Activated CD8-positive, alpha-beta T cell treated with anti-CD3 and anti-CD28 coated beads for 36 hours (primary cell): ENCODE data around the gene OPA1. TPM values are rescaled to one million over a fixed set of nuclear protein-coding genes. Genes with fewer than 3 reads are reported as not detected.

Experiments
- ATAC-seq: fragments of 200-7000 bp; cut with Tn5 transposase; one replicate; pipeline ENCODE4 v1.10.0; 2021; ENCODE audit warnings: mild to moderate bottlenecking, moderate library complexity
- CTCF ChIA-PET: fragments of 350-600 bp; sonication (Branson Sonifier 250); formaldehyde crosslinking; loops from one replicate; lab custom pipeline; 2021; ENCODE audit warnings: antibody characterized with exemption; lab: Charles Lee
- POLR2A ChIA-PET: fragments of 350-600 bp; sonication (Branson Sonifier 250); formaldehyde crosslinking; loops from one replicate; lab custom pipeline; 2021; ENCODE audit warnings: antibody characterized with exemption; lab: Charles Lee
- DNase-seq: peaks from one replicate; pipeline ENCODE4 v3.0.0-alpha.2; 2020
- H3K27ac Mint-ChIP-seq: one replicate; pipeline ENCODE4 v1.8.0; 2021; ENCODE audit warnings: mild to moderate bottlenecking, mixed read lengths
- H3K27me3 Mint-ChIP-seq: one replicate; pipeline ENCODE4 v1.8.0; 2021; ENCODE audit warnings: mixed read lengths
- H3K36me3 Mint-ChIP-seq: one replicate; pipeline ENCODE4 v1.8.0; 2021; ENCODE audit warnings: low read depth, mixed read lengths
- H3K4me1 Mint-ChIP-seq: one replicate; pipeline ENCODE4 v1.8.0; 2021; ENCODE audit warnings: low read depth, mixed read lengths
- H3K4me3 Mint-ChIP-seq: one replicate; pipeline ENCODE4 v1.8.0; 2021; ENCODE audit warnings: mild to moderate bottlenecking, moderate library complexity, mixed read lengths
- H3K9me3 Mint-ChIP-seq: one replicate; pipeline ENCODE4 v1.8.0; 2021; ENCODE audit warnings: mixed read lengths
- intact Hi-C: fragments of 100-400 bp; cut with micrococcal nuclease; formaldehyde crosslinking; loops from one replicate; pipeline ENCODE4 v1.10.0; 2022
- total RNA-seq, 2 experiments: library from RNA; stranded (reverse); gene quantifications; one replicate each; pipeline ENCODE4 v1.2.3, GENCODE V29; 2021
- TF ChIP-seq, protein P1 (sequence below): fragments of 200-600 bp; IDR thresholded peaks from one replicate; pipeline ENCODE4 v1.8.0; 2022; ENCODE audit warnings: antibody characterized with exemption, mild to moderate bottlenecking

The OPA1 gene
- total RNA-seq, 2 experiments from 2014 or later: 84.8 to 104 TPM

DNA sequence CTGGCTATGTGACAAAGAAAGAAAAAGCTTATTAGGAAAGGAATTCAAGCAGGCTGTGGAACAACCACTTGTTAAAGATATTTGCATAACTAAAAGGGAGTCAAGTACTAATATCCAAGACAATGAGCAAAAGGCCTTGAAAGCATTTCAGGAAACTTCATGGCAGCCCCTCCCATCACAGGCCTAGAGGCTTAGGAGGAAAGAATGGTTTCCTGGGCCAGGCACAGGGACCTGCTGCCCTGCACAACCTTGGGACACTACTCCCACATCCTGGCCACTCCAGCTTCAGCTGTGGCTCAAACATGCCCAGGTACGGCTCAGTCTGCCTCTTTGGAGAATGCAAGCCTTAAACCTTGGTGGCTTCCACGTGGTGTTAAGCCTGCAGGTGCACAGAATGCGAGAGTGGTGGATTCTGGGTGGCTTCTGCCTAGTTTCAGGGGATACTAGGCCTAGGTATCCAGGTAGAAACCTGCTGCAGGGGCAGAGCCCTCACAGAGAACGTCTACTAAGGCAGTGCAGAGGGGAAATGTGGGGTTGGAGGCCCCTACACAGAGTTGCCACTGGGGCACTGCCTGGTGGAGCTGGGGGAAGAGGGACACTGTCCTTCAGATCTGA, 121.6 kb downstream of the OPA1 start:
- TF ChIP-seq, protein P1, sequence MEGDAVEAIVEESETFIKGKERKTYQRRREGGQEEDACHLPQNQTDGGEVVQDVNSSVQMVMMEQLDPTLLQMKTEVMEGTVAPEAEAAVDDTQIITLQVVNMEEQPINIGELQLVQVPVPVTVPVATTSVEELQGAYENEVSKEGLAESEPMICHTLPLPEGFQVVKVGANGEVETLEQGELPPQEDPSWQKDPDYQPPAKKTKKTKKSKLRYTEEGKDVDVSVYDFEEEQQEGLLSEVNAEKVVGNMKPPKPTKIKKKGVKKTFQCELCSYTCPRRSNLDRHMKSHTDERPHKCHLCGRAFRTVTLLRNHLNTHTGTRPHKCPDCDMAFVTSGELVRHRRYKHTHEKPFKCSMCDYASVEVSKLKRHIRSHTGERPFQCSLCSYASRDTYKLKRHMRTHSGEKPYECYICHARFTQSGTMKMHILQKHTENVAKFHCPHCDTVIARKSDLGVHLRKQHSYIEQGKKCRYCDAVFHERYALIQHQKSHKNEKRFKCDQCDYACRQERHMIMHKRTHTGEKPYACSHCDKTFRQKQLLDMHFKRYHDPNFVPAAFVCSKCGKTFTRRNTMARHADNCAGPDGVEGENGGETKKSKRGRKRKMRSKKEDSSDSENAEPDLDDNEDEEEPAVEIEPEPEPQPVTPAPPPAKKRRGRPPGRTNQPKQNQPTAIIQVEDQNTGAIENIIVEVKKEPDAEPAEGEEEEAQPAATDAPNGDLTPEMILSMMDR: no peak
- intact Hi-C loops: no loop called here
- peaks cover 8% of the 10 kb centered on the region for H3K4me1 Mint-ChIP-seq

GRCh38 chr3:193716150-193716549, 123.1 kb downstream of the OPA1 start:
- H3K9me3 Mint-ChIP-seq: peaks cover 13% of the 10 kb centered on the region
- intact Hi-C loops: no loop called here
- ChIA-PET POLR2A (no interaction called here), CTCF (no interaction called here)
- H3K36me3 Mint-ChIP-seq: peaks cover 13% of the 10 kb centered on the region
- no peak overlapping the region for H3K4me3 Mint-ChIP-seq
- H3K27me3 Mint-ChIP-seq: no peaks in the 10 kb centered on the region
- ATAC-seq (no peak), DNase-seq (no peak)
- TF ChIP-seq, protein P1: no peak
- H3K4me1 Mint-ChIP-seq: peaks cover 8% of the 10 kb centered on the region
- no peak overlapping the region for H3K27ac Mint-ChIP-seq

More for the DNA sequence above, 121.6 kb downstream of the OPA1 start:
- Mint-ChIP-seq H3K4me3 (no peak overlapping the region), H3K27me3 (no peaks in the 10 kb centered on the region), H3K36me3 (peaks cover 13% of the 10 kb centered on the region), H3K27ac (no peak overlapping the region), H3K9me3 (peaks cover 13% of the 10 kb centered on the region)
- POLR2A ChIA-PET: no interaction called here
- DNase-seq (no peak), ATAC-seq (no peak)
- CTCF ChIA-PET: no interaction called here

GRCh38 chr3:193719735-193720134, 126.7 kb downstream of the OPA1 start:
- Mint-ChIP-seq H3K27me3 (peaks cover 1% of the 10 kb centered on the region), H3K9me3 (peaks cover 7% of the 10 kb centered on the region), H3K4me1 (peaks cover 8% of the 10 kb centered on the region), H3K27ac (no peak overlapping the region), H3K4me3 (no peak overlapping the region), H3K36me3 (peaks cover 6% of the 10 kb centered on the region)
- intact Hi-C loops: no loop called here
- ATAC-seq: no peak
- DNase-seq: no peak
- ChIA-PET CTCF (no interaction called here), POLR2A (no interaction called here)
- TF ChIP-seq, protein P1: no peak

DNA sequence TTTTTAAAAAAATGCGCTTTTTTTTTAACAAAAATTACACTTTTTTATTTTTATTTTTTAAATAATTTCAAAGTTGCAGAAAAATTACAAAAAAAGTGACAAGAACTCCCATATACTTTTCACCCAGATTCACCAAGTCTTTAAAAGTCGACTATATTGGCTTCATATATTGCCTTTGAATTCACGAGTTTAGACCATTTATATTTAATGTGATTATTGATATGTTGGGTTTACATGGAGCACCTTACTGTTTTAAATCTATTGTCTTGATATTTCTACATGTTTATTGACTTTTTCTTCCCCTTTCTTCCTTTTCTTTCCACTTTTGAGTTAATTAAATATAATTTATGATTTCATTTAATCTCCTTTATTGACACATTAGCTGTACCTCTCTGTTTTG, 127.2 kb downstream of the OPA1 start:
- H3K9me3 Mint-ChIP-seq: peaks cover 7% of the 10 kb centered on the region
- no peak overlapping the region for H3K4me3 Mint-ChIP-seq
- ATAC-seq (no peak), DNase-seq (no peak)
- ChIA-PET CTCF (no interaction called here), POLR2A (no interaction called here)
- intact Hi-C loops: no loop called here
- TF ChIP-seq, protein P1: no peak
- no peak overlapping the region for H3K27ac Mint-ChIP-seq
- H3K27me3 Mint-ChIP-seq: peaks cover 1% of the 10 kb centered on the region
- H3K36me3 Mint-ChIP-seq: peaks cover 5% of the 10 kb centered on the region
- peaks cover 8% of the 10 kb centered on the region for H3K4me1 Mint-ChIP-seq

DNA sequence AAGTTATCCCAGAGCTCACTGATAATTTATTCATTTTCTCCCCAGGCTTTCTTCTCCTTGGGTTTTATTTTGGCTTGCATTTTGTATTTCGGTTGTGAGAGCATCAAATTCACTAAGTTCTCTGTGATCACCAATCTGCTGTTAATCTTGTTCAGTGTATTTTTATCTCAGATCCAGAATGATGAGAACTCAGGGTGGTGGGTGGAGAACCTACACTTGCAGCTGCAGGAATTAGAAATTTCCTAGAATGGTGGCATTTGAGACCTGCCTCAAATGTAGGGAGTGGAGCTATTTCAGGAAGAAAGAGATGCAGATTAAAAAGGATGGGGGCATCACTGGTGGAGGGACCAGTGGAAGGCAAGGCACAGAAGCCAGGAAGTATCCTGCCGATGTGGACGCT, 129.6 kb downstream of the OPA1 start:
- TF ChIP-seq, protein P1: no peak
- no peaks in the 10 kb centered on the region for H3K4me1 Mint-ChIP-seq
- H3K27ac Mint-ChIP-seq: no peak overlapping the region
- ATAC-seq (no peak), DNase-seq (no peak)
- CTCF ChIA-PET: no interaction called here
- H3K4me3 Mint-ChIP-seq: no peak overlapping the region
- H3K36me3 Mint-ChIP-seq: no peaks in the 10 kb centered on the region
- POLR2A ChIA-PET: no interaction called here
- peaks cover 1% of the 10 kb centered on the region for H3K27me3 Mint-ChIP-seq
- H3K9me3 Mint-ChIP-seq: no peaks in the 10 kb centered on the region
- intact Hi-C loops: no loop called here
